Hematopoietic multipotent progenitor cell (in vitro differentiated cells): ENCODE data around the gene DNAJB6. TPM values are rescaled to one million over a fixed set of nuclear protein-coding genes. Genes with fewer than 3 reads are reported as not detected.

ENCODE experiments used
- DNase-seq, 3 donors: peaks; one replicate each; pipeline ENCODE4 v3.0.0-alpha.2; 2011 to 2015; ENCODE audit warnings: low read depth in 2 of 3, low spot score in 2 of 3
- total RNA-seq: library from RNA; depleted of rRNA; stranded (reverse); fragments of >200 nt; gene quantifications from one replicate; pipeline ENCODE4 v1.2.3, GENCODE V29; 2012

The DNAJB6 gene
- total RNA-seq, 1 donor, result 106 TPM

DNA sequence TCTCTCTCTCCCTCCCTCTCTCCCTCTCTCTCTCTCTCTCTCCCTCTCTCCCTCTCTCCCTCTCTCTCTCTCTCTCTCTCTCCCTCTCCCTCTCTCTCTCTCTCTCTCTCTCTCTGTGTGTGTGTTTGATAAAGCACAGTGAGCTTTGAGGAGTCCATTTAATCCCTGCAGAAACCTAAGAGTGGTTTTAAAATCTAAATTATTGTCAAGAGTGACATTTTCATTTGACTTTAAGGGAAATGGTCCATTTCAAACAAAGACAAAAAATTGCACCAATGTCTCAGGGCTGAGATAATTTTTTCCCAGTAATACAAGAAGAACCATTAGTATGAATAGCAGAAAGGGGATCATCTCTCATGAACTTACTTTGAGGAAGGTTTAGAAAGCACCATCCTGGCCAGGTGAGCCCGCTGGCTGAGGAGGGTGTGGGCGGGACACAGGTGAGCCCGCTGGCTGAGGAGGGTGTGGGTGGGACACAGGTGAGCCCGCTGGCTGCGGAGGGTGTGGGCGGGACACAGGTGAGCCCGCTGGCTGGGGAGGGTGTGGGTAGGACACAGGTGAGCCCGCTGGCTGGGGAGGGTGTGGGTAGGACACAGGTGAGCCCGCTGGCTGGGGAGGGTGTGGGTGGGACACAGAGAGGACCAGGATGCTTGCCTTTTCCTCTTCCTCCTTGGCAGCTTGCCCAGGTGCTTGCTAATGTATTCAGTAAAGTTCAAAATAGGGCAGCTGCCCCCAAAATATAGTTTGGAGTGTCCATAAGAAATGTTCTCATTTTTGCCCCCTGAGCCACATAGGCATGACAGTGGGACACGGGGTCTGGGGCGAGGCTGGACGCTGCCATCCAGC lies 125.0 kb downstream of the DNAJB6 start:
- DNase-seq, result no peak

DNA sequence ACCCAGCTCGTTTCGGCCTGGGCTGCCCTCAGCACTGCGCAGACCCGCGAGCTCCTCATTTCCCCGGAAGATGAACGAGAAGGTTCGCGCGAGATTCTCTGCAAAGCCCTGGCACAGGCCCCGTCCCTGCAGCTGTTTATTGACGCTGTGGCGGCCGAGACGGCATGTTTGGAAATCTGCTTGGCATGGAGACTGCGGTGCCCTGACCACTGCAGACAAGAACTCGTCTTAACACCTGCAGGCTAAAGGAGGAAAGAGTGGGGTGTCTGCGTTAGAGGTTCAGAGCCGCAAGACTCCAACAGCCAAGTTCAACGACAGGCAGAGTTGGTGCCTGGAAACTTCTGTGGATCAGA lies 125.6 kb downstream of the DNAJB6 start:
- DNase-seq, result no peak

GRCh38 chr7:157462840-157463239 lies 126.0 kb downstream of the DNAJB6 start:
- no peak for DNase-seq

GRCh38 chr7:157463245-157463644 lies 126.4 kb downstream of the DNAJB6 start:
- no peak for DNase-seq

DNA sequence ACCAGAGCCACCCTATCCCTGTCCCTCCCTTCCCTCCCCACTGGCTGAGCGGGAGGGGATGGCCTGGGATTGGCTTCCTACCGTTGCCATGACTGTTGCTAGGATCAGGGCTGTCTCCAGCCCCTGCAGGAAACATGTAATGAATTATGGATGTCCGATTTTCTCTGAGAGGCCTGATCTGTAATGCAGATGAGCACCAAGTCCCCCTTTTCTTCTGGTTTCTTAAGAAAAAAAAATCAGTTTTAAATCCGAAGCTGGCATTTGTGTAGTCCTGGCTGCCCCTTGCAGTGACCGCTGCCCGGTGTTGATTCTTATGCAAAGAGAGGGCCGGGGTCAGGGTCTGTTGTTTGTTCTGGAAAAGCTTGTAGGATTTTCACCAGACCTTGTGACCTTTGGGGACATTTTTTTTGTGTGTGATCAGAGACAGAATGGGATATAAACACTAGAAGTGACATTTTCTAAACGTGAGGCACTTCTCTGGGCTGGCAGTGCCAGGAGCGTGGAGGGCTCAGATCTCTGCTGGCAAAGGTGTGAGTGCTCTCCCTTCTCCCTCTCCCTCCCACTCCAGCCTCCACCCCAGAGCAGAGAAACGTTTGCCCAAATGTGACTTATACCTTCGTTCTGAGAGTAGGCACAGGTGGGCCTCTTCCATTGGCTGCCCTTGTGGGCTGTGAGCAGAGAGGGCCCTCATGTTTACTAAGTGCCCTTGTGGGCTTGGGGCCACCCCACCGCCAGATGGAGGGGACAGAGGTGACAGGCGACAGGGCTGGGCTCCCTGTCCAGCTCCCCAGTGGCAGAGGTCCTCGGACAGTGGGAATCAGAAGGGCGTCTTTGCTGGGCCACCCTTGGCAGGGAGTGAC lies 127.5 kb downstream of the DNAJB6 start:
- DNase-seq, result no peak

- no peak for DNase-seq
Observed at GRCh38 chr7:157464971-157465886, 128.4 kb downstream of the DNAJB6 start.

- no peak for DNase-seq
Observed at GRCh38 chr7:157465891-157466866, 129.4 kb downstream of the DNAJB6 start.

DNA sequence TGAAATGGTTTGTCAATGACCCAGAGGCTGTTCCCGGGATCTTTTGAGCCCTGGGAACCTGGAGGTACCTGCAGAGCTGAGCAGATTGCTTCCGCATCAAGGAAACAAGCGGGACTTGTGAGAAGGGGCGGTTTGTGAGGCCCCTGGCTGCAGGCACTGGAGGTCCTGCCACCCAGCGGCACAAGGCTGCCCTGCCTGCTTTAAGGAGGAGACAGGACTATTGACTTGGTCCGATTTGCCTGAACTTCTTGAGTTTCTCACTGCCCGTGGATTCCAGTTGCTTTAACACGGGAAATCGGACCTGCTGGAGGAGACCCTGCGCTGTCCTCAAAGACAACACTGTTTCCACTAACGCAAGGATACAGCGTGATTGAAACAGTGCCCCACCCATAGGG lies 130.1 kb downstream of the DNAJB6 start:
- DNase-seq, result no peak

Other genes starting within 250 kb of the DNAJB6 start
- gene UBE3C, start 198.1 kb upstream of the DNAJB6 start, total RNA-seq, result 24.8 TPM